Right kidney (tissue), 1 donor: Measurements from ENCODE around the gene PAQR6.

Source experiments
- DNase-seq: peaks from one replicate; pipeline ENCODE4 v3.0.0-alpha.2; 2016

The PAQR6 gene

DNA sequence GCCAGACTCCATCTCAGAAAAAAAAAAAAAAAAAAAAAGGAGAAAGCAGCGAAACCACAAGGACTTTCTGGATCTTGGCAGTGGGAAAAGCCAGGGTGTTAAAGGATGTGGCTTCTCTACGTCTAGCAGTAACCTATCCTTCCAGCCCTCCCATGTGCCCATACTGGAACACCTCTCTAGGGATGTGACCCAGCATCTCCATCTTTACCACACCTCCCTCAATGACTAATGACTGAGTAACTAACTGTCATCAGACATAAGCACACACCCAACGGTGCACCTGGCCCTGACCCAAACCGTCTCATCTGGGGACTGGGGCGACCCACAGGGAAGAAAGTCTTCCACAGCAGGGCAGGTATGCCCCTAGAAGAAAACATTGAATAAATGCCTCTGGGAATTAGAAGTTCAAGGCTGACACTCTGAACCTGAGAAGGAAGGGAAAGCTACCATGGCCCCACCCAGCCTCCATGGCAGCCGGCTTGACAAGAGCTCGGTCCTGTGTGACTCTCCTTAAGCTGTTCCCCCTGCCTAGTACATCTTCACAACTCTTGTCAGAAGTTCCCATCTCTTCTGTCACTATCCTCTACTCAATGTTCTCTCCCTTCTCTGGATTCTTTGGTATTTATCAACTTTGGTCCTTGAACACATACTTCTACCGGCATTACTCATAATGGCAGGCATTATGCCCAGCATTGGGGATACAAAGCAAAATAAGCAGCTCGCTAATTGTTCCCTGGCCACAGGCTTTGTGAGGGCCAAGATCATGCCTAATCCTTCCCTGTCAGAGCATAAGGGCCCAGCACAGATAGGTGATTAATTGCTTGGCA, 14.8 kb upstream of the PAQR6 start:
- no peak for DNase-seq

DNA sequence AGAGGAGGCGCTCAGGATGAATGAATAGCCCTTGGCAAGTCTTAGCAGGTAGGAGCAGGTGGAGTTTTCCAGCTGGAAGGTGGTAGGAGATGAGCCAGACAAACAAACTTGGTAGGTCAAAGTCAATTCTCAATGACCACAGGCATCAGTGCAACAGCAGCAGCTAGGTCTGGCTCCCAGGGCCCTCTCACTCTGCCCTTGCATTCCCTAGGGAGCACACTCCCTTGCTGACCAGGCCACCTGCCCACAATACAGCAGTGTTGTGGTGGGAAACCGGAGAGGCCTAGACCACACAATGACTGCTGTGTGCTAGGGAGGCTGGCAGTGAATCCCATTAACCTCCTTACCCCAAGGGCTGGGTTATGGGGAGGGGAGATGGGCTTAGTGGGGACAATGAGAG, 13.0 kb upstream of the PAQR6 start:
- DNase-seq, result no peak

DNA sequence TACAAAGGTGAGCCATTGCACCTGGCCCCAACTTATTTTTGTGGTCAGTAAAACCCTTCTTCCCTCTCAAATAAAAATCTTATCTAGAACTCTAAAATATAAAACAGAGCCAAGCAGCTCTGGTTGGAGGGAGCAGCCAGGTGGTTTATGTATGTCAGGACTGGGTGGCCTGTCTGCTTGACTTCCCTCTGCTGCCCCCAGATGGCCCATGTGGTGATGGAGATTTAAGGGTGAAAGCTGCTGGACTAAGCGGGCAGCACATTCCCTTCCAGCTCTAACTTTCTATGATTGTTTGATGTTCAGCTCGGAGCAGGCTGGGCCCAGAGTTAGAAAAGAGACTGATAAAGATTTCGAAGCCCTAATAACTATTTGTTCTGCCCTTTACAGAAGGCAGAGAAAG, 11.9 kb upstream of the PAQR6 start:
- no peak for DNase-seq

DNA sequence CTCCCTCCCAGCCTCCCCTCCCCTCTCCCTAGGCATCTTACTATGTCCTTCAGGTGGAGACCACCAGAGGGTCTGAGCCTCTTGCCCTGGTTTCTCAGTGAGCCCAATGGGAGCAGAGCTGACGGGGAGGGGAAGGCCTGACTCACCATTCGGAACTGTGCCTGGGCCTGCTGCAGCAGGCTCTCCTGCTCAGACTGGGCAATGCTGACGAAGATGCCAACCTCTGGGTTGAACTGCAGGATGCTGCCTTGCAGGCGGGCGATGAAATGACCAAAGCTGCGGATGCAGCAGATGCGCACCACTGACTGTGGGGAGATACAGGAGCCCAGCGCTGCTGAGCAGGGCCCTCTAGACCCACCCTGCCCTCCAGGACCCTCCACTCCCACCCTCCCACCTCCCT, 11.0 kb upstream of the PAQR6 start:
- DNase-seq, result no peak

DNA sequence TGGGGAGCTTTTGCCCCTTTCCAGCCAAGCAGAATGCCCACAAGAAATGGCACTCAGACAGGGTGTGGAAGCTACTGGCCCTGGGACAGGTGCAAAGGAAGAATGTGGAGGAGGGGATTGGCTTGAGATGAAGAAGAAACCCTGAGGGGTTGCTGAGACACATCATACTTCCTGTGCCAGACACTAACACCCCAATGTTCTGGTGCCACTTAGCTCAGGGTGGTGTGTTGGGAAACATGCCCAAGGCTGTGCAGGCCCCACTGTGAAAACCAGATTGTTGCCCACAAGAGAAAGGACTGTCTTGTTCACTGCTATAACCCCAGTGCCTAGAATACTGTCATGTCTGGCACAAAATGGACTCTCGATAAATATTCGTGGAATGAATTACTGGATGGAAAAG, 9.9 kb upstream of the PAQR6 start:
- DNase-seq, result no peak

DNA sequence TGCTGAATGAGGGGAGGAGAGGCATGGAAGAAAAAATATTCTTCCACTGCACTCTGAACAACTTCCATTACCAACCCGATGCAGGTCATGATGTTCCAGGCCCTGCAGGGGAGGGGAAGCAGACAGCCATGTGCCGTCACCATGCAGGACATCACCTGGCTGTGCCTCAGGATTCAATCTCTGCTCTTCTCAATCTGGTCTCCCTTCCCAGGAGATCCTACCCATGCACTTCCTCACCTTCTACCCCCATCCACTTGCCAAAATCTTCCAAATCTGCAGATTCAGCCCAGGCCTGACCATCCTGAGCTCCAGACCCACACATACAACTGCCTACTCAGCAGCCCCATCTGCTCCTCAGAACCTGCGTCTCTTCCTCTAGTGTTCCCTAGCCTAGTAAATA, 5.8 kb upstream of the PAQR6 start:
- DNase-seq, result no peak

DNA sequence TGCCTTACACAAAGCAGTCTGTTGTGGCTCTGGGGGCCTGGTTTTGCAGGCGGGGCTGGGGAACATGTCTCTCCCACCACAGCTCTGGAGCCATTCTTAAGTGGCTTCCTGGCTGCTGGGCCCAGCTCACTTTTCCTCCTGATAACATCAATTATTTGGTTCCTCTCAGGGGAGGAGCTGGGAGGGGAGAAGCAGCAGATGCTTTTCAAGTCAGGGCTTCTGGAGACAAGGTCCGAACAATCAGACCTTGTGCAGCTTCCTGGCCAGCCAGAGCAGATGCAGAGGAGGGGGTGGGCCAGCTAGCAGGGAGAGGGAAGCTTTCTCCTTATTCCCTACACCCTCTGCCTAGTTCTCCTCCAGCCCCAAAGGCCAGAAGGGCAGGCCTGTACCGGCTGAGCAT, 3.7 kb upstream of the PAQR6 start:
- DNase-seq, result no peak

DNA sequence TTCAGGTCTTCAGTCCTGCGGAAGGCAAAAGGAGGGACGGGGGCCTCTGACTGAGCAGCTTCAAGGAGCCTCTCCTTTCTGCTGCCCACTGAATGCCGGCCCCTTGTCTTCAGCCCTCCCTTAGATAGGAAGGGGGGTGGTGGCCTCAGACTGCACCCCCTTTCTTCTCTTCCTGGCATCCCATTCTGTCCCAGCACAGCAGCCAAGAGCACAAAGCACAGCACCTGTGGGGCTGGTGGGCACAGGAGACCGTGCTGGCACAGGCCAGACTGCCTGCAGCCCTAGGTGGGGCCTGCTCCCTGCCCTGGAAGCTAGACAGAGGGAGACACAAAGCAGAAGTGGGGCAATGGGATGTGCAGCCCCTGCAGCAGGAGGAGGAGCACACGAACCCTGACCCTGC, 1.7 kb upstream of the PAQR6 start:
- DNase-seq, result no peak

DNA sequence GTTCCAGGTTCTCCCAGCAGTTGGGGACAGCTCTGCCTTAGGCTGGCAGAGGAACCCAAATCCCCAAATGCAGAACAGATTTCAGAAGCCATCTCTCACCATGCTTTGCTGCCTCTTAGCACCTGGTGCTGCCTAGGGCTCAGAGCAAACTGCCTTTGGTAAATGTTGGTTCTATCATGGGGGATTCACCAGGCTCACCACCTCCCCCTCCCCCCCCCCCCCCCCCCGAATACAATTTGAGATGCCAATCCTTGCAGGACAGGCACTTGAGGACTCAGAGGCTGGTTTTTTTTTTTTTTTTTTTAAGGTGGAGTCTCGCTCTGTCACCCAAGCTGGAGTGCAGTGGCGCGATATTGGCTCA, 447 bp upstream of the PAQR6 start:
- no peak for DNase-seq

DNA sequence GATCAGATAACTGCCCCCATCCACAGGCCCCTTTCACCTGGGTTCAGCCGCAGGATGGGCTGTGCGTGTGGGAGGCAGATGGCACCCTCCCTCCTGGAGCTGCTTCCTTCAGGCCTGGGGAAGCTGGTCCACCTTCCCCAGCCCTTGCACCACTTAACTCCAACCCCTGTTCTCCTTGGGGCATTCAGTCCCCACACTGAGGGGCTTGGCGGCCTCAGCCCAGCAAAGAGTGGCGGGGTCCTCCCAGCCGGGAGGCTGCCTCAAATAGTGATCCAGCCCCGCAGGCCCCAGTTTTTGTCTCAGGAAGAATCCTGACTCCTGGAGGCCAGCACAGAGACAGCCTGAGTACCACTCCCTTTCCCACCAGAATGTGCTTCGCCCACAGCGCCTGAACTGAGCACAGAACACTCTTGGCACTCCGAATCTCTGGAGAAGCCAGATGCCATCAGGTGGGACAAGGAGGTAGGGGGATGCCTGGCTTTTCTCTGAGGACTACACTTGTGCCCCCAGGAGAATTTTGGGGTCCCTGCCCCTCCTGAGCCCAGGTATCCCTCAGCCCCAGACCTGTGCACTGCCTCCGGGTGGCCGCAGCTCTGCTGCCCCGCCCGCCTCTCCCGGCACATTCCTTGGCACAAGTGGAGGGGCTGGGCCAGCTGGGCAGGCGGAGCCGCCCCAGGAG, 936 bp downstream of the PAQR6 start:
- DNase-seq, result peak; percentile 20

DNA sequence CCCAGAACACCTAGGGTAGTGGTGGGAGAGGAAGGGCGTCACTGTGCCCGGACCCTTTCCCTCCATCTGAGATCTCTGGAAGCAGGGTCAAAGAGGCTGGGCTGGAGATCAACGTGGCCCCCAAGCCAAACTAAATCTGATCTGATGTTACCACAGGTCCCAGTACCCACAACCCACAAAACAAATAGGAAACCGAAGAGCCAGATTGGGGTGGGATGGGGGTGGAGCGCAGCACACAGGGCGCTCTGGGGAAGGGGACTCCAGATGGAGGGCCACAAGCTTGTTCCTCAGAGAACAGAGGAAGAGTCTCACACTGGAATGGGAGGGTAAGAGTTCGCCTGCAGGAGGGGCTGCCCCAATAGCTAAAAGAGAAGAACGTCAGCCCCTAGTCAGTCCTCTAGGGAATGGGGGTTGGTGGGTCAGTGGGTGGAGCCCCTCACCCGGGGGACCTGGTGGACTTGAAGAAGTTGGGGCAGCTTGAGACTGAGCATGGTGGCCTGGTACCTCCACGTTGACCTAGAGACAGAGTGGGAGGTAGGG, 1.5 kb downstream of the PAQR6 start:
- no peak for DNase-seq

DNA sequence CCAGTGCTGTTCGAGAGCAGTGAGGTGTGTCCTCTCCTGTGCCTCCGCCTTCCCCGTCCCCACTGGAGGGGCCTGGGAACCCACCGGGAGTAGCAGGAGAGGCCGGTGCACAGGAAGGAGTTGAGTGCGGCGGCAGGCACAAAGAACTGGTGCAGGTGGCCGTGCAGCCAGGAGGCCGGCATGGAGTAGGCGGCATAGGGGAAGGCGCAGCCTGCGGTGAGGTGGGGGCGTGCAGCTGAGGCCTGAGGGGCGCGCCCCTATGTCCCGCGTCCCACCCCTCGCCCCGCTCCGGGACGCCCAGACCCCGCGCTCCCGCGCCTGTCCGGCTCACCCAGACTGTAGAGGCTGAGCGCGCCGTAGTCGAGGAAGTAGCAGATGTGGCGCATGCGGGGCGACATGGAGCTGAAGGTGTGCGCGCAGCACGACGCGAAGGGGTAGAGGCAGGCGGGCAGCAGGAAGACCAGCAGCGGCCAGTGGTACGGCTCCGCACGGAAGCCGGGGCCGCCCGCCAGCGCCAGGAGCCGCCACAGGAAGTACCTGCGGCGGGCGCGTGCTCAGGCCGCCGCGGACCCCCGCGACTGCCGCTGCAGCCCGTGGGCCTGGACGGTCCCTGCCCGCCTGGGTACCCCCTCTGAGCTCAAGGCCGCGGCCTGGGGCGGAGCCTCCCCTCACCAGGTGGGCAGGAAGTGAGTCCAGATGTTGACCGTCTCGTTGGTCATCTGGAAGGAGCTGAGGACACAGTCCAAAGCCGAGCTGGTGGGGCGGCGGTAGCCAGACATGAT, 2.2 kb downstream of the PAQR6 start:
- peak; percentile 69 for DNase-seq

DNA sequence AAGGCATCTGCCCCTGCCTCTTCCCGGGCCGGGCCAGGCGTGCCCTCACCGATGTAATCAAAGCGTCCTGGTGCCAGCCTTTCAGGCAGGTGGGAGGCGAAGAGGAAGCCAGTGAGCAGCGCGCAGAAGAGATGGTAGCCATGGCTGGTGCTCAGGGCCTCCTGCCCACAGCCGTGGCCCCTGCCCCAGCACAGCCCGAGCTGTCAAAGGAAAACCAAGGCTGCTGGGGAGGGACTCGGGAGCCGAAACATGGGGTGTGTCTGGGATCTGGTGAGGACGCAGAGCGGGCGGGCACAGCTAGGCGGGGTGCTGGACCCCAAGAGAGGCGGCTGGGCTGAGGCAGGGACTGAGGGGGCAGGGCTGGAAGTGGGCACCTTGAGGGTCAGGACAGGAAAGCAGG, 3.1 kb downstream of the PAQR6 start:
- peak; percentile 9 for DNase-seq

DNA sequence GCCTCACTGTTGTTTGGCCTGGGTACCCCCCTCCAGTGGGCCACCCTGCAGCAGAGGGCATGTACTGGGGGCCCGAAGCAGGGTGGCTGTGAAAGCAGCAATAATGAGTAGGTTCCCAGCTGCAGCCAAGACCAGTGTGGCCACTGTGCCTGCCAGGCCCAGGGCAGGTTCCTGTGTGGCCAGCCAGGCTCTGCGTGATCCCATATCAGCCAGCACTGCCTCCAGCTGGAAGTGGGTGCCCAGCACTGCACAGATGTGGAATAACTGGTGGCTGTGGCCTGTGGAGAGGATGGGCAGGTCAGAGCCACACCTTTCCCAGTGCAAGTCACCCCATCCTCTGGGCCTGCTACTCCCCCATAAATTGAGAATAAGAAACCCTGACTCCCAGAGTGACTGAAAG, 3.7 kb downstream of the PAQR6 start:
- DNase-seq, result no peak

DNA sequence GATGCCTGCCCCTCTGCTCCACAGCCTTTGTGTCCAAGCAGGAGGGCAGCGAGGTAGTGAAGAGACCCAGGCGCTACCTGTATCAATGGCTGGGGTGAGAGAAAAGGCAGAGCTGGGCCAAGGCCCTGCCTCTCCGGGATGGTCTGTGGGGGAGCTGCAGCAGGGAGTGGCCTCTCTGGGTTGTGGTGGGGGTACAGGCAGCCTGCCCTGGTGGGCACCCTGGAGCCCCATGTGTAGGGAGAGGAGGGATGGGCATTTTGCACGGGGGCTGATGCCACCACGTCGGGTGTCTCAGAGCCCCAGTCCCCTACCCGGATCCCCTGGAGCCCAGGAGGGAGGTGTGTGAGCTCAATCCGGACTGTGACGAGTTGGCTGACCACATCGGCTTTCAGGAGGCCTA, 5.1 kb downstream of the PAQR6 start:
- peak; percentile 6 for DNase-seq

DNA sequence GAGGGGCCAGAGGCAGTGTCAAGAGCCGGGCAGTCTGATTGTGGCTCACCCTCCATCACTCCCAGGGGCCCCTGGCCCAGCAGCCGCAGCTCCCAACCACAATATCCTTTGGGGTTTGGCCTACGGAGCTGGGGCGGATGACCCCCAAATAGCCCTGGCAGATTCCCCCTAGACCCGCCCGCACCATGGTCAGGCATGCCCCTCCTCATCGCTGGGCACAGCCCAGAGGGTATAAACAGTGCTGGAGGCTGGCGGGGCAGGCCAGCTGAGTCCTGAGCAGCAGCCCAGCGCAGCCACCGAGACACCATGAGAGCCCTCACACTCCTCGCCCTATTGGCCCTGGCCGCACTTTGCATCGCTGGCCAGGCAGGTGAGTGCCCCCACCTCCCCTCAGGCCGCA, 5.9 kb downstream of the PAQR6 start, which contains the start of gene BGLAP:
Gene BGLAP (plus strand): TSS at position 259 of the 400 bp plus-strand sequence. CDS start 48 bp downstream, at position 307.
- DNase-seq, result no peak

DNA sequence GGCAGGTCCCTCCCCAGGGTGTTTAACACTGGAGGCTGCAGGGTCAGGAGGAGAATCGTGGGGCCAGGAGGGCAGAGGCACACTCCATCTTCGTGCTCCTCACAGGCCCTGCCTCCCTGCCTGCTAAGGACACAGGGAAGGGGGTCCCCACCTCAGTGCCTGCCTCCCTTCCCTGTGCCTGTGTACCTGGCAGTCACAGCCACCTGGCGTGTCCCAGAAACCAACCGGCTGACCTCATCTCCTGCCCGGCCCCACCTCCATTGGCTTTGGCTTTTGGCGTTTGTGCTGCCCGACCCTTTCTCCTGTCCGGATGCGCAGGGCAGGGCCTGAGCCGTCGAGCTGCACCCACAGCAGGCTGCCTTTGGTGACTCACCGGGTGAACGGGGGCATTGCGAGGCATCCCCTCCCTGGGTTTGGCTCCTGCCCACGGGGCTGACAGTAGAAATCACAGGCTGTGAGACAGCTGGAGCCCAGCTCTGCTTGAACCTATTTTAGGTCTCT, 6.5 kb downstream of the PAQR6 start:
- no peak for DNase-seq

DNA sequence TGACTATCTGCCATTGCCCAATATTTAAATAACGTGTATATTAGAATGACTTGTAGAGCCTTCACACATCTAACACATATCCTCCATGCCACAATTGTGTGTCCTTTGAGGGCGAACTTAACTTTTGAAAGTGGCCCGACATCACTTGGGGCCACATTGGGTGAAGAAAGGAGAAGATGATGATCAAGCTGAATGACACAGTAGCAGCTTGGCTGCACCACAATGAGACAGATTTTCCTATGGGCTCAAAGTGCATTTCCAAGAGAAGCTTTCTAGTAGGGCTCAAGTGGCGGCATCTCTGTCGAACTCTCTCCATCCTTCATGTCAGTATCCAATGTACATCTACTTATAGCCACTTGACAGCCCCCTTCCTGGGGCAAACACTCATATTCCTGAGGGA, 9.6 kb downstream of the PAQR6 start:
- no peak for DNase-seq

DNA sequence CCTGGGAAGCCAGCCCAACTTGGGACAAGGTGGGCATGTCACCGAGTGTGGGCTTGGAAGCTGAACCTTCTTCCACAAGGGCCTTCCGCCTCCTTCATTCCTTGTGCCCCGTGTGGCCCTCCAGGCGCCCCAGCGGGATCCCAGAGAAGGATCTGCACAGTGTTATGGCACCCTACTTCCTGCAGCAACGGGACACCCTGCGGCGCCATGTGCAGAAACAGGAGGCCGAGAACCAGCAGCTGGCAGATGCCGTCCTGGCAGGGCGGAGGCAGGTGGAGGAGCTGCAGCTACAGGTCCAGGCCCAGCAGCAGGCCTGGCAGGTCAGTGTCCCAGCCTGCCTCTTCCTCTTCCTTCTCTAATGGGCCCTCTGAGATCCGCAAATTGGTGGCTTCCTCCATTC, 11.7 kb downstream of the PAQR6 start:
- no peak for DNase-seq

DNA sequence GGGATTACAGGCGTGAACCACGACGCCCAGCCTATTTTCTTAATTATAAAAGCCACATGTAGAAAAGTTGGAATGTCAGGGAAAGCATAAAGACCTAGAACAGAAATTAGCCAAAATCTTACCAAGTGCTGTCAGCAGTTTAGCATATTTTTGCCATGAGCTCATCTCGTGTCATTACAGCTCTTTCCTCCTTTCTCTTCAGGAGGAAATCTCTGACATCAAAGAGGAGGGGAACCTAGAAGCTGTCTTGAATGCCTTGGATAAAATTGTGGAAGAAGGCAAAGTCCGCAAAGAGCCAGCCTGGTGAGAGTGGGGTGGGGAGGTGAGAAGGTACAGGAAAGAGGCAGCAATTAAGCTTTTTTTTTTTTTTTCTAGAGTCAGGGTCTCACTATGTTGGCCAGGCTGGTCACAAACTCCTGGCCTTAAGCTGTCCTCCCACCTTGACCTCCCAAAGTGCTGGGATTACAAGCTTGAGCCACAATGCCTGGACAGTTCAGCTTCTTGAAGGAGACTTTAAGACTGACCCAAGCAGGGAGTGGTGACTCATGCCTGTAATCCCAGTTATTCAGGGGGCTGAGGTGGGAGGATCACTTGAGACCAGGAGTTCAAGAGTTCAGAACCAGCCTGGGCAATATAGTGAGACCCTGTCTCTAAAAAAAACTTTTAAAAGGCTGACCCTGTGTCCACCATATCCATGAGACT, 14.3 kb downstream of the PAQR6 start:
- no peak for DNase-seq

DNA sequence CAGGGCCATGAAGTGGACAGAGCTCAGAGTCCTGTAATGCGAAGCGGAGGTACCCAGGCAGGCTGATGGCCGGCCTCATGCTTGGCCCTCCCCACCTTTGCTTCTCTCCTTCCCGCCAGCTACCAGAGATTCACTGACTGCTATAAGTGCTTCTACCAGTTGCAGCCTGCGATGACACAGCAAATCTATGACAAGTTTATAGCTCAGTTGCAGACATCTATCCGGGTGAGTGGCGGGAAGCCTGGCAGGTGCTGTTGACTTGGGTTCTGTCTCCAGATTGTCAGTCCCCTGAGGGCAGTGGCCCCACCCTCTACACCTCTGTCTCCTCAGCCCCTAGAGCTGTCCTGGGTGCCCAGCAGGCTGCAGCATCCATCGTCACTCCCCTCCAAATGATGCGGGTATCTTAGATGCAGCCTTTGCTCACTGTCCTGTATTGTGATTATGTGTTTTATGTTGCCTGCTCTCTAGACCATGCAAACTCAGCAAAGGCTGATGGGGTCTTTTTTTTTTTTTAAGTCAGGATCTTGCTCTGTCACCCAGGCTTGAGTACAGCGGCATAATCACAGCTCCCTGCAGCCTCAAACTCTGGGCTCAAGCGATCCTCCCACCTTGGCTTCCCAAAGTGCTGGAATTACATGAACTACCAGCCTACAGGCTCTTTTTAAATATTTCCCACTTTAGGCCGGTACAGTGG, 15.5 kb downstream of the PAQR6 start:
- DNase-seq, result no peak

DNA sequence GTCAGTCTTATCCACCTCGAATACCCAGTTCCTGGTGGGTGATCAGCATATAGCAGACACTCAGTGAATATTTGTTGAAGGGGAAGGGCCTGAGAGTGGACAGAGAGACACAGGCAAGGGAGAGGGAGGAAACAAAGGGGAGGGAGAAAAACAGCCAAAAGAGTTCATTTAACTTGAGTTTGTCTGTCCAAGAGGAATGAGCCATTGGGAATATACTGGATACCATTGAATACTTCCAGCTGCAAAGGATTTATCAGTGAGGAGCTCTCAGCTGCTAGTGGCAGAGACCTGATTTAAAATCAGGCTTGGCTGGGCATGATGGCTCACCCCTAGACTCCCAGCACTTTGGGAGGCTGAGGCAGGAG, 17.4 kb downstream of the PAQR6 start:
- DNase-seq, result no peak
